ENCODE data around the gene RMDN2. TPM values are rescaled to one million over a fixed set of nuclear protein-coding genes. Genes with fewer than 3 reads are reported as not detected.

The RMDN2 gene
- total RNA-seq, 2 experiments from 2014 or later, result 1.4 to 2.6 TPM

GRCh38 chr2:37911296-37911873, 13.7 kb upstream of the RMDN2 start:
- Mint-ChIP-seq H3K36me3 (ENCODE audit: low read depth) (no peaks in the 10 kb centered on the region), H3K4me3 (no peak overlapping the region), H3K27ac (no peak overlapping the region), H3K9me3 (no peaks in the 10 kb centered on the region), H3K4me1 (ENCODE audit: low read depth) (no peaks in the 10 kb centered on the region), H3K27me3 (peaks cover 6% of the 10 kb centered on the region)
- intact Hi-C loops (cut with micrococcal nuclease), result no loop called here
- ATAC-seq (no peak), DNase-seq (no peak)
- POLR2A ChIA-PET, result interaction anchor here (0.7 to 1.3 kb wide), 2 partner anchors 13 to 39 kb away, joined by 3 to 5 read pairs; partner anchors contain the start of gene RMDN2
- no peak for TF ChIP-seq CTCF (IDR thresholded peaks at IDR 0.05)
- CTCF ChIA-PET, result interaction anchor here (0.5 to 1.5 kb wide), 2 partner anchors 30 to 499 kb away, joined by 3 to 4 read pairs; no protein-coding TSS in a partner anchor

DNA sequence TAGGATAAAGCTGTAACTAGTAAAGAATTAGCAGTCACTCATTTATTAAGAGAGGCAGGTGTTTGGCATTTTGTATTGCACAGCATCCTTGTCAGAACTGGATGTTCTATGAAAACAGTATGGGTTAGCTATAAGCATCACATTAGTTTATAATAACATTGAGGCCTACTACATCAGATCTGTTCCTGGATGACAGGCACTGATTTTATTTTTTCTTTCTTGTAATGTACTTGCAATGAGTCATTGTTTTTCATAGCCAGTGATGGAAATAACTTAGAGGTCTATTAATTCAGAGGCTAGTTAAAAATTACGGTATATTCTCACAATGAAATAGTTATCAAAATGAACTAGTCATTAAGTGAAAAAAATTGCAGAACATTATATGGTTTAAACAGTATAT, 13.0 kb upstream of the RMDN2 start:
- no peak for TF ChIP-seq CTCF (IDR thresholded peaks at IDR 0.05)
- ATAC-seq, result no peak
- ChIA-PET POLR2A (interaction anchor here (0.7 to 1.3 kb wide), 2 partner anchors 12 to 38 kb away, joined by 3 to 5 read pairs; partner anchors contain the start of gene RMDN2), CTCF (interaction anchor here (1.5 kb wide), 1 partner anchor 30 kb away, joined by 4 read pairs; no protein-coding TSS in a partner anchor)
- Mint-ChIP-seq H3K4me1 (ENCODE audit: low read depth) (no peaks in the 10 kb centered on the region), H3K27ac (no peak overlapping the region), H3K27me3 (peaks cover 7% of the 10 kb centered on the region), H3K4me3 (no peak overlapping the region), H3K36me3 (ENCODE audit: low read depth) (no peaks in the 10 kb centered on the region), H3K9me3 (no peaks in the 10 kb centered on the region)
- intact Hi-C loops (cut with micrococcal nuclease), result no loop called here
- no peak for DNase-seq

DNA sequence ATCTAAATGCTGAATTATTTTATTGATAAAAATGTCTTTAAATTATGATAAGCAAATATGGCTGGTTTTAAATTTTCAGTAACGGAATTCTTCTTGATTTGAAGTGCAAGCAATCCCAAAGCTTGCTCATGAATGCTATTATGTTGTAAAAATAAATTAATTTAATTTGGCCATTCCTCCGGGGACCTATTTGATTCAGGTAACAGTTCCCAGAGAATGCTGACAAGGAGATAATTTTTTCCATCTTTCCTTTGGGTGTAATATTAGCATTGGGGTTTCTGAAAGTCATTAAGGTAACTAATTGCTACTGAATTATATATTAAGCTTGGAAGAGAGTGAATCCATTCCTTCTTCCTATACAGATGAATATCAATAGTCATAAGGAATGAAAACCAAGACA, 12.5 kb upstream of the RMDN2 start:
- intact Hi-C loops (cut with micrococcal nuclease), result no loop called here
- no peak for ATAC-seq
- H3K36me3 Mint-ChIP-seq (ENCODE audit: low read depth), result no peaks in the 10 kb centered on the region
- ChIA-PET POLR2A (no interaction called here), CTCF (interaction anchor here (1.5 kb wide), 1 partner anchor 31 kb away, joined by 4 read pairs; no protein-coding TSS in a partner anchor)
- DNase-seq, result no peak
- no peaks in the 10 kb centered on the region for H3K4me1 Mint-ChIP-seq (ENCODE audit: low read depth)
- H3K27ac Mint-ChIP-seq, result no peak overlapping the region
- no peak for TF ChIP-seq CTCF (IDR thresholded peaks at IDR 0.05)
- H3K9me3 Mint-ChIP-seq, result no peaks in the 10 kb centered on the region
- no peak overlapping the region for H3K4me3 Mint-ChIP-seq
- H3K27me3 Mint-ChIP-seq, result peaks cover 9% of the 10 kb centered on the region

DNA sequence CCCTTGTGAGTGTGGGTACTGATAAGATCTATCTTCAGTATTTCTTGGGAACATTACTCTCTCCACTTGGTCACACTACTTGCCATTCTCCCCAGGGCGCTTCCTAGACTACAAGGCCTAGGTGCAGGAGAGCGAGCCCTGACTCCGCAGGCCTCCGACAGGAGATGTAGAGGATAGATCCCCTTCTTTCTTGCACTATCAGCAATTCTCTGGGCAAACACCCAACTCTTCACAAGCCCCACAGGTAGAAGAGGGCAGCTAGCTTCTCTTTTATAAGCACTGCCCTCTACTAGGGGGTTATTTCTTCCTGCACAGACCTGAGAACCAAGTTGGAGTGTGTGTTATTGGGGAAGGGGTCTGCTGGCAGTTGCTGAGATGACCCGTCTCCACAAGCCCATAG, 10.7 kb upstream of the RMDN2 start:
- Mint-ChIP-seq H3K36me3 (ENCODE audit: low read depth) (no peaks in the 10 kb centered on the region), H3K27ac (no peak overlapping the region), H3K9me3 (no peaks in the 10 kb centered on the region), H3K4me3 (no peak overlapping the region), H3K4me1 (ENCODE audit: low read depth) (no peaks in the 10 kb centered on the region), H3K27me3 (peaks cover 9% of the 10 kb centered on the region)
- ChIA-PET CTCF (no interaction called here), POLR2A (no interaction called here)
- ATAC-seq (no peak), DNase-seq (no peak)
- intact Hi-C loops (cut with micrococcal nuclease), result no loop called here
- TF ChIP-seq CTCF (IDR thresholded peaks at IDR 0.05), result no peak

GRCh38 chr2:37915773-37916172, 9.3 kb upstream of the RMDN2 start:
- CTCF ChIA-PET, result no interaction called here

More at GRCh38 chr2:37915773-37916172, 9.3 kb upstream of the RMDN2 start:
- H3K36me3 Mint-ChIP-seq (ENCODE audit: low read depth), result no peaks in the 10 kb centered on the region
- TF ChIP-seq CTCF (IDR thresholded peaks at IDR 0.05), result no peak
- no peaks in the 10 kb centered on the region for H3K9me3 Mint-ChIP-seq
- no peak overlapping the region for H3K4me3 Mint-ChIP-seq
- no peak overlapping the region for H3K27ac Mint-ChIP-seq
- POLR2A ChIA-PET, result no interaction called here
- DNase-seq (no peak), ATAC-seq (no peak)
- H3K4me1 Mint-ChIP-seq (ENCODE audit: low read depth), result no peaks in the 10 kb centered on the region
- intact Hi-C loops (cut with micrococcal nuclease), result no loop called here
- peaks cover 9% of the 10 kb centered on the region for H3K27me3 Mint-ChIP-seq

Data from activated CD8-positive, alpha-beta T cell treated with anti-CD3 and anti-CD28 coated beads for 36 hours (primary cell).